Mucosa of descending colon (tissue), 3 donors: ENCODE results near the gene GABRG3. TPM values are rescaled to one million over a fixed set of nuclear protein-coding genes. Genes with fewer than 3 reads are reported as not detected.

Experiments
- ATAC-seq: fragments of 200-7000 bp; cut with Tn5 transposase; one replicate; pipeline ENCODE4 v1.9.1; 2020; ENCODE audit warnings: mild to moderate bottlenecking, moderate library complexity
- DNase-seq, 3 donors: peaks; one replicate each; pipeline ENCODE4 v3.0.0-alpha.2; 2020
- H3K36me3 ChIP-seq: fragments of 200-600 bp; one replicate; pipeline ENCODE4 v1.8.0; 2021; ENCODE audit warnings: low read depth, mild to moderate bottlenecking
- H3K4me1 ChIP-seq: fragments of 200-600 bp; one replicate; pipeline ENCODE4 v1.8.0; 2021; ENCODE audit warnings: low read depth, mild to moderate bottlenecking
- H3K4me3 ChIP-seq: fragments of 200-600 bp; one replicate; pipeline ENCODE4 v1.8.0; 2021; ENCODE audit warnings: mild to moderate bottlenecking
- H3K9me3 ChIP-seq: fragments of 200-600 bp; one replicate; pipeline ENCODE4 v1.8.0; 2021; ENCODE audit warnings: mild to moderate bottlenecking
- intact Hi-C, 2 donors: fragments of 100-400 bp; cut with DNase I in 1 of 2; cut with micrococcal nuclease in 1 of 2; formaldehyde crosslinking; loops; one replicate each; pipeline versions ENCODE4 v1.11.0 to v1.11.1; 2022; cut with DNase I, micrococcal nuclease
- total RNA-seq, 3 donors: library from RNA; stranded (reverse); fragmentation: NEBNext Ultra II Directional in 2 of 3; extraction: Animal tissue kit (Norgen Biotek cat#: 25700) in 2 of 3; gene quantifications; one replicate each; pipeline versions ENCODE4 v1.2.1 to v1.2.4, GENCODE V29; 2021 to 2023
- TF ChIP-seq, protein P1 (sequence below): fragments of 200-600 bp; IDR thresholded peaks from one replicate; pipeline ENCODE4 v1.8.0; 2022; ENCODE audit warnings: antibody characterized with exemption, mild to moderate bottlenecking
- donor health status: DM: no; HTN: no; CAD: no; lungs with moderate emphysema.
- donor health status: DM: no; HTN: no; CAD: no.
- donor health status: DM: no; HTN: yes; CAD: no.

Gene GABRG3
- total RNA-seq, 3 donors from 2014 or later: 0.03 TPM; not detected in 2

DNA sequence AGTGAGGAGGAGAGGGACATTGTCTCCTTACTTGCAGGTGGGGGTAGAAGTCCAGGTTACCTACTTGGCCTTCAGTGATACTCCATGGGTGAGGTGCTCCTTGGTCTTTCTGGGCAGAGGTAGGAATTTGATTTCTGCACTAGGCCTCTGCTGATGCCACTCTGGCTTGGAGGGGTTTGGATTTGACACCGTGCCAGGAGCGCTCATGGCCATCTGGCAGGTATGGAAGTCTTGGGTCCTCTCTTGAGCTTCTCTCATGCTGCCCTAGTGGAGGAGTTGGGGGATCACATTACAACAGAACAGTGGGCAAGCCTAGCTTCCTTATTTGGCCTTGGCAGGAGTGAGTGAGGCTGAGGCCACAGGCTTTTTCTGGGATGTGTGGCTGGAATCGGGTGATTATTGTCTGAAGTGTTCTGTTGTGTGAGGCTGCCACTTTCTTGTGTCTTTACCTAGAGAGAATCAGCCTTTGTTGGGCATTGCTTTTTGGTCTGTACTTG lies 525.0 kb downstream of the GABRG3 start:
- no peak for DNase-seq
- H3K4me1 ChIP-seq: no peaks in the 10 kb centered on the region
- H3K4me3 ChIP-seq: no peak overlapping the region
- intact Hi-C loops: no loop called here
- TF ChIP-seq, protein P1, sequence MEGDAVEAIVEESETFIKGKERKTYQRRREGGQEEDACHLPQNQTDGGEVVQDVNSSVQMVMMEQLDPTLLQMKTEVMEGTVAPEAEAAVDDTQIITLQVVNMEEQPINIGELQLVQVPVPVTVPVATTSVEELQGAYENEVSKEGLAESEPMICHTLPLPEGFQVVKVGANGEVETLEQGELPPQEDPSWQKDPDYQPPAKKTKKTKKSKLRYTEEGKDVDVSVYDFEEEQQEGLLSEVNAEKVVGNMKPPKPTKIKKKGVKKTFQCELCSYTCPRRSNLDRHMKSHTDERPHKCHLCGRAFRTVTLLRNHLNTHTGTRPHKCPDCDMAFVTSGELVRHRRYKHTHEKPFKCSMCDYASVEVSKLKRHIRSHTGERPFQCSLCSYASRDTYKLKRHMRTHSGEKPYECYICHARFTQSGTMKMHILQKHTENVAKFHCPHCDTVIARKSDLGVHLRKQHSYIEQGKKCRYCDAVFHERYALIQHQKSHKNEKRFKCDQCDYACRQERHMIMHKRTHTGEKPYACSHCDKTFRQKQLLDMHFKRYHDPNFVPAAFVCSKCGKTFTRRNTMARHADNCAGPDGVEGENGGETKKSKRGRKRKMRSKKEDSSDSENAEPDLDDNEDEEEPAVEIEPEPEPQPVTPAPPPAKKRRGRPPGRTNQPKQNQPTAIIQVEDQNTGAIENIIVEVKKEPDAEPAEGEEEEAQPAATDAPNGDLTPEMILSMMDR: no peak
- no peak for ATAC-seq
- no peaks in the 10 kb centered on the region for H3K36me3 ChIP-seq
- peaks cover 50% of the 10 kb centered on the region for H3K9me3 ChIP-seq

DNA sequence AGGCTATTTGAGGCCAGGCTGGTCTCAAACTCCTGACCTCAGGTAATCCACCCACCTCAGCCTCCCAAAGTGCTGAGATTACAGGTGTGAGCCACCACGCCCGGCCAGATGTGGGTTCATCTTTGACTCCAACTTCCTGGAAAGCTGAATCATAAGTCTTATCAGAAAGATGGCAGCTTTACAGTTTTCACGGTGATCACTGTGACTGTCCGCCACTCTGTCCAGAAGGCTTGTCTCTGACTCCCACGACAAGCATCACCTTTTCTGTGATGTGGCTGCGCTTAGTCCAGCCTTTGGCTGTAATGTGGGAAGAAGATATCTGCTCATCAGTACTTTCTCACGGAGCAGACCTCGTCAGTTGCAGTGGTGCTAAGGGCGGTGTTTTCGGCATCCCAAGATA lies 527.7 kb downstream of the GABRG3 start:
- no peaks in the 10 kb centered on the region for H3K36me3 ChIP-seq
- DNase-seq: no peak
- intact Hi-C loops: no loop called here
- H3K4me1 ChIP-seq: no peaks in the 10 kb centered on the region
- H3K9me3 ChIP-seq: peaks cover 60% of the 10 kb centered on the region
- no peak overlapping the region for H3K4me3 ChIP-seq
- no peak for ATAC-seq
- TF ChIP-seq, protein P1: no peak

DNA sequence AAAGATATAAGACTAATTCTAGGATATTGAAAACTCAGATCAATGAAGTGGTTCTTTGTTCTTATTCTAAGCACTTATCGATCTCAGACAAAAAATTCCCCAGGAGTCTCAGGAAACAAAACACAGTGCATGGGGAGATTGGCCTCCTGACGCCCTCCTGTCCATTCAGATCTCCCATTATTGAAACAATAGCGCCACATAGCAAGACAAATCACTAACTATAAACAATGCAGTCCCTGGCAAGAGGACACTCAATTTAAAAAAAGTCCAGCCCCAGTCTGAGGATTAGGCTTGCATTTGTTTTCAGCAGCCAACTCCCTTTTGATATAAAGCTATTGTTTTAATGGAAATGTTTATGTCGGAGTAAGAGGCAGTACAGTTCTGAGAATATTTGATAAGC lies 528.2 kb downstream of the GABRG3 start:
- no peak for DNase-seq
- Histone ChIP-seq H3K4me3 (no peak overlapping the region), H3K4me1 (no peaks in the 10 kb centered on the region), H3K9me3 (peaks cover 62% of the 10 kb centered on the region), H3K36me3 (no peaks in the 10 kb centered on the region)
- TF ChIP-seq, protein P1: no peak
- intact Hi-C loops: no loop called here
- no peak for ATAC-seq

DNA sequence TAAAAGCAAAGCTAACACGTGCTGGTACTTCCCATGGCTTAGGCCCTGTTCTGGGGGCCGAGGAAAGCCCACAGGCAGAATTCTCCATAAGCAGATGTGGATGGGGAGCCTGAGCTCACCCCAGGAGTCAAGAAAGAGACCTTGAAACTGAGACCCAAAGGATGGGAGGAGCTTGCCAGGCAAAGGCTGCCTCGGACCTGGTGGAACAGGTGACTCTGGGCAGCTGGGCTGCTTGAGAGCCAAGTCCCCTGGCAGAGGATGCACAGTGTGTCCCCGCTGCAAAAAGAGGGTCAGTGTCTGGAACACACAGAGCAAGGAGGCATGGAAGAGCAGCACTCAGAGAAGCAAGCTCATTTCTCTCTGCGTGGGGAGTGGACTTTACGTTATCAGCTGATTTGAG lies 528.7 kb downstream of the GABRG3 start:
- ATAC-seq (no peak), DNase-seq (no peak)
- Histone ChIP-seq H3K4me3 (no peak overlapping the region), H3K4me1 (no peaks in the 10 kb centered on the region), H3K36me3 (no peaks in the 10 kb centered on the region), H3K9me3 (peaks cover 66% of the 10 kb centered on the region)
- intact Hi-C loops: no loop called here
- TF ChIP-seq, protein P1: no peak

DNA sequence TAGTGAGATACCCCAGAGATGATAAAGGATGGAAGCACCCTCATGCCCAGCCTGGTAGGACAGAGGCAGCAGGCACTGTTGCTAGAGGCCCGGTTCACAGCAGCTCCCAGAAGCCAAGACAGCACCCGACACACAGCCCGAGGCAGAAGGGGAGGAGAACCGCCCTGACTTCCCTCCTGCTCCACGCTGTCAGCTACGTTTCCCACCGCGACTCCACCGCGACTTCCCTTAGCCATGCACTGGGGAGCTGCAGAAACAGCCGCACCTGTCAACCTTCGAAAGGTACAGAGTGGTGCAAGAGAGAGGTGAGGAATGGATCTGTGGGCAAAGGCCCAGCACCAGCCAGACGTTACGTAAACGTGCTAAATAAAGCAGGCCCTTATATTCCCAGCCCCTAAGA lies 529.2 kb downstream of the GABRG3 start:
- no peak for DNase-seq
- intact Hi-C loops: no loop called here

More for the DNA sequence above, 529.2 kb downstream of the GABRG3 start:
- H3K4me3 ChIP-seq: no peak overlapping the region
- H3K9me3 ChIP-seq: peaks cover 62% of the 10 kb centered on the region
- no peaks in the 10 kb centered on the region for H3K36me3 ChIP-seq
- TF ChIP-seq, protein P1: no peak
- ATAC-seq: no peak
- H3K4me1 ChIP-seq: no peaks in the 10 kb centered on the region
